CD14-positive monocyte (primary cell): Measurements from ENCODE around the gene GNAT1. TPM values are rescaled to one million over a fixed set of nuclear protein-coding genes. Genes with fewer than 3 reads are reported as not detected.

Experiments used
- DNase-seq, 3 donors: peaks; one replicate each; pipeline ENCODE4 v3.0.0-alpha.2; 2011 to 2022
- H2AFZ ChIP-seq: 2 replicates; pipeline ENCODE4 v1.6.0; 2012; ENCODE audit warnings: mild to moderate bottlenecking, low read depth, low read length, inconsistent platforms; ENCODE audit not compliant: insufficient read depth, poor library complexity, severe bottlenecking
- H3K27ac ChIP-seq, 2 donors: 1 replicate in 1 of 2; 2 replicates in 1 of 2; pipeline ENCODE4 v1.5.1; 2012 to 2013; ENCODE audit warnings: low read length in 2 of 2, control low read depth in 1 of 2, inconsistent platforms in 1 of 2, low read depth in 1 of 2, mild to moderate bottlenecking in 1 of 2
- H3K27me3 ChIP-seq, 2 donors: one replicate each; pipeline versions ENCODE4 v1.6.0 to v1.6.1; 2011 to 2013; ENCODE audit warnings: low read length in 2 of 2; ENCODE audit not compliant: control insufficient read depth in 2 of 2, insufficient read depth in 2 of 2
- H3K36me3 ChIP-seq, 2 donors: replicated peaks in 1 of 2; 1 replicate in 1 of 2; 2 replicates in 1 of 2; pipeline versions ENCODE4 v1.5.1 to v1.6.1; 2012 to 2013; ENCODE audit warnings: low read length in 2 of 2, control low read depth in 1 of 2, inconsistent platforms in 1 of 2, mild to moderate bottlenecking in 1 of 2; ENCODE audit not compliant: insufficient read depth in 2 of 2, control insufficient read depth in 1 of 2
- H3K4me1 ChIP-seq, 2 donors: 1 replicate in 1 of 2; 2 replicates in 1 of 2; pipeline versions ENCODE4 v1.5.1 to v1.6.1; 2012 to 2013; ENCODE audit warnings: low read length in 2 of 2, control low read depth in 1 of 2, inconsistent platforms in 1 of 2, mild to moderate bottlenecking in 1 of 2, moderate library complexity in 1 of 2; ENCODE audit not compliant: insufficient read depth in 2 of 2, control insufficient read depth in 1 of 2
- H3K4me2 ChIP-seq: replicated peaks from 2 replicates; pipeline ENCODE3; 2012; ENCODE audit warnings: low read length, moderate library complexity, mild to moderate bottlenecking; ENCODE audit not compliant: poor library complexity, severe bottlenecking; ENCODE audit errors: extremely low read depth
- H3K4me3 ChIP-seq, 3 experiments: fragments of 200-600 bp in 1 of 3; sonication (generic) in 1 of 3; replicated peaks in 1 of 3; 1 replicate in 2 of 3; 2 replicates in 1 of 3; pipeline ENCODE4 v1.5.1; 2011 to 2013; ENCODE audit warnings: low read length in 3 of 3, mild to moderate bottlenecking in 3 of 3, control low read depth in 2 of 3, low read depth in 2 of 3, inconsistent platforms in 1 of 3, moderate library complexity in 1 of 3
- H3K79me2 ChIP-seq: 2 replicates; pipeline ENCODE4 v1.6.0; 2012; ENCODE audit warnings: mild to moderate bottlenecking, control low read depth, inconsistent platforms, low read length, moderate library complexity; ENCODE audit not compliant: insufficient read depth
- H3K9ac ChIP-seq: 2 replicates; pipeline ENCODE4 v1.6.0; 2017; ENCODE audit warnings: low read length, mild to moderate bottlenecking; ENCODE audit not compliant: insufficient read depth, poor library complexity, severe bottlenecking
- H3K9me3 ChIP-seq, 2 donors: replicated peaks in 1 of 2; 1 replicate in 1 of 2; 2 replicates in 1 of 2; pipeline versions ENCODE4 v1.5.1 to v1.6.1; 2012 to 2013; ENCODE audit warnings: low read length in 2 of 2, control low read depth in 1 of 2; ENCODE audit not compliant: control insufficient read depth in 1 of 2, insufficient read depth in 1 of 2
- H4K20me1 ChIP-seq: 2 replicates; pipeline ENCODE4 v1.6.0; 2012; ENCODE audit warnings: mild to moderate bottlenecking, low read length, control low read depth, moderate library complexity; ENCODE audit not compliant: insufficient read depth
- H3K27ac Mint-ChIP-seq, 7 donors: one replicate each; pipeline ENCODE4 v1.8.0; 2020; ENCODE audit warnings: mild to moderate bottlenecking in 7 of 7, mixed read lengths in 7 of 7, moderate library complexity in 6 of 7, inconsistent platforms in 2 of 7
- H3K27me3 Mint-ChIP-seq, 3 donors: one replicate each; pipeline ENCODE4 v1.8.0; 2021 to 2022; ENCODE audit warnings: low read depth in 3 of 3, mild to moderate bottlenecking in 3 of 3, mixed read lengths in 3 of 3, moderate library complexity in 3 of 3, inconsistent platforms in 1 of 3
- H3K36me3 Mint-ChIP-seq, 2 donors: one replicate each; pipeline ENCODE4 v1.8.0; 2020; ENCODE audit warnings: mixed read lengths in 2 of 2, inconsistent platforms in 1 of 2, mild to moderate bottlenecking in 1 of 2
- H3K4me1 Mint-ChIP-seq: one replicate; pipeline ENCODE4 v1.8.0; 2020; ENCODE audit warnings: mild to moderate bottlenecking, mixed read lengths
- H3K4me3 Mint-ChIP-seq, 2 donors: one replicate each; pipeline ENCODE4 v1.8.0; 2020; ENCODE audit warnings: mild to moderate bottlenecking in 2 of 2, mixed read lengths in 2 of 2, moderate library complexity in 1 of 2
- H3K9me3 Mint-ChIP-seq, 7 donors: one replicate each; pipeline ENCODE4 v1.8.0; 2020 to 2022; ENCODE audit warnings: mixed read lengths in 7 of 7, mild to moderate bottlenecking in 6 of 7, moderate library complexity in 6 of 7, inconsistent platforms in 2 of 7
- WGBS: methylation state at CpG from one replicate; pipeline ENCODE4 v1.1.5; 2013; ENCODE audit warnings: missing lambda C conversion rate; ENCODE audit not compliant: insufficient coverage; 5-methylcytosine and 5-hydroxymethylcytosine counted together
- intact Hi-C, 2 donors: fragments of 100-400 bp; cut with micrococcal nuclease; formaldehyde crosslinking; loops; one replicate each; pipeline versions ENCODE4 v1.15.0 to v1.15.1; 2023
- polyA plus RNA-seq, 3 donors: library from polyadenylated mRNA; depleted of rRNA in 1 of 3; unstranded in 2 of 3; stranded (reverse) in 1 of 3; fragments of 300-500 nt in 2 of 3; fragments of >200 nt in 1 of 3; fragmentation: Illumina TruSeq in 2 of 3; gene quantifications; 1 replicate in 2 of 3; 2 replicates in 1 of 3; pipeline ENCODE4 v1.2.3, GENCODE V29; 2012 to 2021
- TF ChIP-seq, protein P1 (sequence below): fragments of 200-600 bp; IDR thresholded peaks from one replicate; pipeline ENCODE4 v1.8.0; 2022; ENCODE audit warnings: antibody characterized with exemption, mild to moderate bottlenecking

The GNAT1 gene
- polyA plus RNA-seq, 3 donors, result not detected

DNA sequence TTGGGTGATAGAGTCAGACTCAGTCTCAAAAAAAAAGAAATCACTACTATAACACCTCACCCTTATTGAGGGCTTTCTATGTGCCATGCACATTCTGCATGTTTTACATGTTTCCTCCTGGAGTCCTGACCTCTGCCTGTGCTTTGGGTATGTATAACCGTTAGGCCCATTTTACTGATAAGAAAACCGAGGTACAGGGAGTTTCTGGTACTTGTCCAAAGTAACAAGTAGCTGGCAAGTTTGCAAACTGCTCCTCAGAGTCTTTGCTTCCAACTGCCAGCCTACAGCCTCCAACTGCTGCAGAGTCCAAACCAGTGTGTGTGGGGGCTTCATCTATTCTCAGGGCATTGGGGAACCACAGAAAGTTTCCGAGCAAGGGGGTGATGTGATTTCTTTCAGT, 40.9 kb downstream of the GNAT1 start:
- H4K20me1 ChIP-seq, result peaks cover 12% of the 10 kb centered on the region
- Mint-ChIP-seq H3K36me3 (peaks cover 3 to 9% of the 10 kb centered on the region in 2 donors), H3K27me3 (peaks cover 0 to 2% (median 2%) of the 10 kb centered on the region in 3 donors), H3K4me3 (no peak overlapping the region), H3K9me3 (no peaks in the 10 kb centered on the region), H3K27ac (peak overlapping the region in 1 of 7 donors; percentile 70), H3K4me1 (peaks cover 75% of the 10 kb centered on the region)
- H3K27me3 ChIP-seq, result no peaks in the 10 kb centered on the region
- TF ChIP-seq, protein P1, sequence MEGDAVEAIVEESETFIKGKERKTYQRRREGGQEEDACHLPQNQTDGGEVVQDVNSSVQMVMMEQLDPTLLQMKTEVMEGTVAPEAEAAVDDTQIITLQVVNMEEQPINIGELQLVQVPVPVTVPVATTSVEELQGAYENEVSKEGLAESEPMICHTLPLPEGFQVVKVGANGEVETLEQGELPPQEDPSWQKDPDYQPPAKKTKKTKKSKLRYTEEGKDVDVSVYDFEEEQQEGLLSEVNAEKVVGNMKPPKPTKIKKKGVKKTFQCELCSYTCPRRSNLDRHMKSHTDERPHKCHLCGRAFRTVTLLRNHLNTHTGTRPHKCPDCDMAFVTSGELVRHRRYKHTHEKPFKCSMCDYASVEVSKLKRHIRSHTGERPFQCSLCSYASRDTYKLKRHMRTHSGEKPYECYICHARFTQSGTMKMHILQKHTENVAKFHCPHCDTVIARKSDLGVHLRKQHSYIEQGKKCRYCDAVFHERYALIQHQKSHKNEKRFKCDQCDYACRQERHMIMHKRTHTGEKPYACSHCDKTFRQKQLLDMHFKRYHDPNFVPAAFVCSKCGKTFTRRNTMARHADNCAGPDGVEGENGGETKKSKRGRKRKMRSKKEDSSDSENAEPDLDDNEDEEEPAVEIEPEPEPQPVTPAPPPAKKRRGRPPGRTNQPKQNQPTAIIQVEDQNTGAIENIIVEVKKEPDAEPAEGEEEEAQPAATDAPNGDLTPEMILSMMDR, result no peak
- H3K27ac ChIP-seq, result no peak overlapping the region
- H3K4me2 ChIP-seq, result no peak overlapping the region
- WGBS, result 100% methylated on average over 1 of the region's 3 CpGs
- H3K36me3 ChIP-seq, result peaks cover 0 to 3% of the 10 kb centered on the region in 2 donors
- peaks cover 79 to 83% of the 10 kb centered on the region in 2 donors for H3K4me1 ChIP-seq
- no peak for DNase-seq
- intact Hi-C loops, result no loop called here
- no peak overlapping the region for H3K4me3 ChIP-seq
- no peaks in the 10 kb centered on the region for H3K9me3 ChIP-seq
- no peak overlapping the region for H3K9ac ChIP-seq
- no peak overlapping the region for H2AFZ ChIP-seq
- peaks cover 91% of the 10 kb centered on the region for H3K79me2 ChIP-seq

DNA sequence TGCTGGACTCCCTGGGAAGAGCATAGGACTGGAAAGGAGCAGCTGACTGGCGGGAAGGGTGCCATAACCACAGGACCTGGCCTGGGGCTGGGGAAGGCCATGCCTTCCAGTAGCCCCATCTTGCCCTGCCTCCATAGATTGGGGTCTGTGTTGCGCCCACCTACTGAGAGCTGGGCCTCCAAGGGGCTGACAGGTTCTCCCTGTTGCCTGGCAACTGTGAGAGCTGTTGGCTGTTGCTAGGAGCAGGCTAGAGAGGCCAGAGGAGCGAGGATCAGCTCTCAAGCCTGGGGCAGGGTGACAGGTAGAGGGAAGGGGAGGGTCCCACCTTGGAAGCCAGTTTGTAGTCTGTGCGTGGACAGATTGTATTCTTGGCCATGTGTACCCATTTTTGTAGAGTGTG, 41.8 kb downstream of the GNAT1 start:
- H3K27ac ChIP-seq, result peak overlapping the region in 1 of 2 donors; percentile 85
- peak overlapping the region; percentile 2 for H3K4me2 ChIP-seq
- H3K9ac ChIP-seq, result no peak overlapping the region
- H3K4me3 Mint-ChIP-seq, result no peak overlapping the region
- no peak overlapping the region for H3K4me3 ChIP-seq
- H3K36me3 Mint-ChIP-seq, result peaks cover 3 to 10% of the 10 kb centered on the region in 2 donors
- TF ChIP-seq, protein P1, result no peak
- WGBS, result 95% methylated on average over 4 of the region's 4 CpGs
- H3K4me1 ChIP-seq, result peaks cover 72 to 76% of the 10 kb centered on the region in 2 donors
- intact Hi-C loops, result no loop called here
- peaks cover 0 to 3% (median 2%) of the 10 kb centered on the region in 3 donors for H3K27me3 Mint-ChIP-seq
- H3K4me1 Mint-ChIP-seq, result peaks cover 68% of the 10 kb centered on the region
- DNase-seq, result no peak
- no peaks in the 10 kb centered on the region for H3K9me3 Mint-ChIP-seq
- no peak overlapping the region for H2AFZ ChIP-seq
- H3K9me3 ChIP-seq, result no peaks in the 10 kb centered on the region
- H3K27ac Mint-ChIP-seq, result peak overlapping the region; percentile 80 to 95 (median 85)
- peaks cover 21% of the 10 kb centered on the region for H4K20me1 ChIP-seq
- H3K79me2 ChIP-seq, result peaks cover 92% of the 10 kb centered on the region
- peaks cover 0 to 3% of the 10 kb centered on the region in 2 donors for H3K36me3 ChIP-seq
- no peaks in the 10 kb centered on the region for H3K27me3 ChIP-seq
